Esophagus squamous epithelium (tissue), 5 donors: Measurements from ENCODE around the gene CRYBG2. TPM values are rescaled to one million over a fixed set of nuclear protein-coding genes. Genes with fewer than 3 reads are reported as not detected.
A peak's percentile ranks its signal among the peaks of the same experiment; 100 is the strongest.

Source experiments
- DNase-seq: peaks from one replicate; lab custom pipeline; 2025; lab: John Stamatoyannopoulos, UW
- H3K27ac ChIP-seq, 4 donors: fragments of 200-600 bp; sonication (generic); one replicate each; pipeline ENCODE4 v1.5.1; 2016 to 2019; ENCODE audit warnings: mild to moderate bottlenecking in 1 of 4
- H3K27me3 ChIP-seq, 4 donors: fragments of 200-600 bp; sonication (generic); 1 replicate in 3 of 4; 2 replicates in 1 of 4; pipeline versions ENCODE4 v1.5.1 to v1.6.0; 2017 to 2021; ENCODE audit warnings: antibody characterized with exemption in 1 of 4
- H3K36me3 ChIP-seq, 3 donors: fragments of 200-600 bp; sonication (generic); one replicate each; pipeline ENCODE4 v1.5.1; 2016 to 2019
- H3K4me1 ChIP-seq, 3 donors: fragments of 200-600 bp; sonication (generic); one replicate each; pipeline ENCODE4 v1.5.1; 2017 to 2019
- H3K4me3 ChIP-seq, 4 donors: fragments of 200-600 bp; sonication (generic); 1 replicate in 3 of 4; 2 replicates in 1 of 4; pipeline ENCODE4 v1.5.1; 2016 to 2019; ENCODE audit warnings: mild to moderate bottlenecking in 2 of 4, moderate library complexity in 1 of 4
- H3K9me3 ChIP-seq, 3 donors: fragments of 200-600 bp; sonication (generic); one replicate each; pipeline ENCODE4 v1.5.1; 2016 to 2019
- CTCF ChIP-seq, 6 experiments: fragments of 450-650 bp in 4 of 6; fragments of 200-600 bp in 2 of 6; sonication (generic) in 2 of 6; IDR thresholded peaks; one replicate each; pipeline ENCODE4 v1.5.1; 2016 to 2019; ENCODE audit warnings: antibody characterized with exemption in 6 of 6, mild to moderate bottlenecking in 4 of 6, moderate library complexity in 4 of 6
- POLR2A ChIP-seq, 4 donors: fragments of 450-650 bp; IDR thresholded peaks; one replicate each; pipeline ENCODE4 v1.6.1; 2017; ENCODE audit warnings: antibody characterized with exemption in 4 of 4, mild to moderate bottlenecking in 4 of 4, moderate library complexity in 3 of 4
- WGBS, 2 donors: methylation state at CpG; one replicate each; pipeline ENCODE4 v1.1.5; 2018; 5-methylcytosine and 5-hydroxymethylcytosine counted together
- intact Hi-C: fragments of 100-400 bp; cut with DNase I; formaldehyde crosslinking; loops from one replicate; pipeline ENCODE4 v1.15.0; 2022
- total RNA-seq, 4 donors: library from RNA; depleted of rRNA; stranded (reverse); fragments of >200 nt; gene quantifications; one replicate each; pipeline ENCODE4 v1.1.0, GENCODE V29; 2016
- donor health status: DM: yes; HTN: yes; CAD: no.

CRYBG2 gene
- total RNA-seq, 4 donors from 2014 or later, result 35.8 to 305 (median 122) TPM

- intact Hi-C loops, result no loop called here
- no peak for DNase-seq
- Histone ChIP-seq H3K27me3 (no peaks in the 10 kb centered on the region), H3K4me1 (peaks cover 47 to 100% (median 50%) of the 10 kb centered on the region in 3 donors), H3K9me3 (no peaks in the 10 kb centered on the region), H3K4me3 (no peak overlapping the region), H3K27ac (peak overlapping the region; percentile 21 to 100 (median 64)), H3K36me3 (peaks cover 0 to 35% (median 0%) of the 10 kb centered on the region in 3 donors)
- TF ChIP-seq POLR2A (IDR thresholded peaks at IDR 0.05) (no peak), CTCF (IDR thresholded peaks at IDR 0.05) (peak in 1 of 6 experiments; percentile 42)
- 60 to 100% methylated on average over 1 of the region's 19 CpGs for WGBS, 2 donors
These were observed 68.4 kb downstream of the CRYBG2 start for GRCh38 chr1:26285366-26286063.

- WGBS, 2 donors, result 8 to 13% methylated on average over 9 to 15 of the region's 22 CpGs
- peaks cover 0 to 35% (median 0%) of the 10 kb centered on the region in 3 donors for H3K36me3 ChIP-seq
- H3K9me3 ChIP-seq, result no peaks in the 10 kb centered on the region
- TF ChIP-seq POLR2A (IDR thresholded peaks at IDR 0.05) (peak in 1 of 4 donors; percentile 17), CTCF (IDR thresholded peaks at IDR 0.05) (peak; percentile 62 to 86 (median 76))
- peak overlapping the region; percentile 54 to 100 (median 70) for H3K27ac ChIP-seq
- no peaks in the 10 kb centered on the region for H3K27me3 ChIP-seq
- DNase-seq, result peak; percentile 44
- H3K4me1 ChIP-seq, result peaks cover 45 to 96% (median 50%) of the 10 kb centered on the region in 3 donors
- H3K4me3 ChIP-seq, result peak overlapping the region in 1 of 4 donors; percentile 13
- intact Hi-C loops, result loop anchor here (5.0 kb wide), 1 partner anchor 38 kb away; no protein-coding TSS in a partner anchor
These were observed 69.2 kb downstream of the CRYBG2 start for GRCh38 chr1:26284597-26285347.

GRCh38 chr1:26283871-26284596 is 69.9 kb downstream of the CRYBG2 start:
- peak overlapping the region in 1 of 4 donors; percentile 13 for H3K4me3 ChIP-seq
- 70% methylated on average over 6 of the region's 12 CpGs; no CpG with 5 or more reads in 1 of the 2 donors for WGBS, 2 donors

GRCh38 chr1:26283279-26283853 is 70.6 kb downstream of the CRYBG2 start:
- intact Hi-C loops, result loop anchor here (5.0 kb wide), 1 partner anchor 39 kb away; no protein-coding TSS in a partner anchor
- Histone ChIP-seq H3K27me3 (no peaks in the 10 kb centered on the region), H3K9me3 (no peaks in the 10 kb centered on the region), H3K4me3 (no peak overlapping the region), H3K36me3 (peaks cover 0 to 35% (median 0%) of the 10 kb centered on the region in 3 donors), H3K27ac (peak overlapping the region; percentile 54 to 100 (median 70)), H3K4me1 (peaks cover 42 to 96% (median 49%) of the 10 kb centered on the region in 3 donors)
- DNase-seq, result no peak
- TF ChIP-seq POLR2A (IDR thresholded peaks at IDR 0.05), result no peak
- TF ChIP-seq CTCF (IDR thresholded peaks at IDR 0.05), result no peak
- 67 to 70% methylated on average over 4 of the region's 4 CpGs for WGBS, 2 donors

More at GRCh38 chr1:26283871-26284596, 69.9 kb downstream of the CRYBG2 start:
- Histone ChIP-seq H3K4me1 (peaks cover 43 to 96% (median 49%) of the 10 kb centered on the region in 3 donors), H3K36me3 (peaks cover 0 to 35% (median 0%) of the 10 kb centered on the region in 3 donors), H3K9me3 (no peaks in the 10 kb centered on the region), H3K27ac (peak overlapping the region; percentile 54 to 100 (median 70)), H3K27me3 (no peaks in the 10 kb centered on the region)
- DNase-seq, result no peak
- intact Hi-C loops, result loop anchor here (5.0 kb wide), 1 partner anchor 38 kb away; no protein-coding TSS in a partner anchor
- TF ChIP-seq POLR2A (IDR thresholded peaks at IDR 0.05) (no peak), CTCF (IDR thresholded peaks at IDR 0.05) (no peak)
